ACC112 (cell line): ENCODE data around the gene PEX11A.
"Not testable (repeated sequence)": the region's sequence is repeated elsewhere in the genome, so short reads cannot be mapped to it uniquely, and the experiment has no call there.

Source experiments
- H2AFZ ChIP-seq: fragments of 200-600 bp; sonication (generic); one replicate; pipeline ENCODE4 v1.6.0; 2017; ENCODE audit warnings: antibody characterized with exemption, low read length; ENCODE audit not compliant: unreplicated experiment
- H3K27ac ChIP-seq: fragments of 200-600 bp; sonication (generic); 2 replicates; pipeline ENCODE4 v1.5.1; 2014; ENCODE audit warnings: low read depth, mild to moderate bottlenecking, antibody characterized with exemption, low read length, moderate library complexity
- H3K27me3 ChIP-seq: fragments of 200-600 bp; sonication (generic); 2 replicates; pipeline ENCODE4 v1.6.1; 2014; ENCODE audit warnings: mild to moderate bottlenecking, antibody characterized with exemption, low read length, moderate library complexity, mixed read lengths; ENCODE audit not compliant: insufficient read depth
- H3K36me3 ChIP-seq: fragments of 200-600 bp; sonication (generic); 2 replicates; pipeline ENCODE4 v1.6.1; 2016; ENCODE audit warnings: mild to moderate bottlenecking, antibody characterized with exemption, low read length, moderate library complexity, mixed read lengths; ENCODE audit not compliant: insufficient read depth
- H3K4me1 ChIP-seq: fragments of 200-600 bp; sonication (generic); one replicate; pipeline ENCODE4 v1.6.1; 2016; ENCODE audit warnings: low read length, mixed read lengths; ENCODE audit not compliant: insufficient read depth, unreplicated experiment, control insufficient read depth
- H3K4me3 ChIP-seq: fragments of 200-600 bp; sonication (generic); 2 replicates; pipeline ENCODE4 v1.5.1; 2014; ENCODE audit warnings: mild to moderate bottlenecking, low read depth, low read length
- H3K79me2 ChIP-seq: fragments of 200-600 bp; sonication (generic); one replicate; pipeline ENCODE4 v1.6.0; 2016; ENCODE audit warnings: low read length; ENCODE audit not compliant: control insufficient read depth, unreplicated experiment, insufficient read depth

Gene PEX11A

GRCh38 chr15:89707577-89707976 is 17.0 kb upstream of the PEX11A start:
- no peaks in the 10 kb centered on the region for H3K79me2 ChIP-seq
- no peak overlapping the region for H2AFZ ChIP-seq
- H3K36me3 ChIP-seq: no peaks in the 10 kb centered on the region
- H3K27ac ChIP-seq: no peak overlapping the region
- peaks cover 23% of the 10 kb centered on the region for H3K27me3 ChIP-seq
- no peaks in the 10 kb centered on the region for H3K4me1 ChIP-seq
- H3K4me3 ChIP-seq: no peak overlapping the region

- H3K27ac ChIP-seq: no peak overlapping the region
- H3K4me3 ChIP-seq: no peak overlapping the region
- no peaks in the 10 kb centered on the region for H3K79me2 ChIP-seq
- H3K36me3 ChIP-seq: no peaks in the 10 kb centered on the region
- no peaks in the 10 kb centered on the region for H3K4me1 ChIP-seq
- H3K27me3 ChIP-seq: peaks cover 18% of the 10 kb centered on the region
- no peak overlapping the region for H2AFZ ChIP-seq
Measured at GRCh38 chr15:89704411-89704810, 13.9 kb upstream of the PEX11A start.

DNA sequence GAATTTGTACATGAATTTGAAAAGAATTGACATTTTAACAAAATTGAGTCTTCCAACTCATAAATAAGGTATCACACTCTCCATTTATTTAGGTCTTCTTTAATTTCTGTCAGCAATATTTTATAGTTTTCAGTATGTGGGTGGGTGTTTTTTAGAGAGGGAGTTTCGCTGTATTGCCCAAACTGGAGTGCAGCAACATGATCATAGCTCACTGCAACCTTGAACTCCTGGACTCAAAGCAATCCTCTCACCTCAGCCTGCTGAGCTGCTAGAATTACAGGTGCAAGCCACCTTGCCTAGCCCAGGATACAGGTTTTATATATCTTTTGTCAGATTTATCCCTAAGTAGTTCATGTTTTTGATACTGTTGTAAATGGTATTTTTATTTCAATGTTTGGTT is 4.6 kb upstream of the PEX11A start:
- Histone ChIP-seq H3K4me1 (no peaks in the 10 kb centered on the region), H2AFZ (no peak overlapping the region), H3K4me3 (no peak overlapping the region), H3K27ac (no peak overlapping the region), H3K79me2 (no peaks in the 10 kb centered on the region), H3K36me3 (no peaks in the 10 kb centered on the region), H3K27me3 (no peaks in the 10 kb centered on the region; the same call in 1 of the 2 replicates)

DNA sequence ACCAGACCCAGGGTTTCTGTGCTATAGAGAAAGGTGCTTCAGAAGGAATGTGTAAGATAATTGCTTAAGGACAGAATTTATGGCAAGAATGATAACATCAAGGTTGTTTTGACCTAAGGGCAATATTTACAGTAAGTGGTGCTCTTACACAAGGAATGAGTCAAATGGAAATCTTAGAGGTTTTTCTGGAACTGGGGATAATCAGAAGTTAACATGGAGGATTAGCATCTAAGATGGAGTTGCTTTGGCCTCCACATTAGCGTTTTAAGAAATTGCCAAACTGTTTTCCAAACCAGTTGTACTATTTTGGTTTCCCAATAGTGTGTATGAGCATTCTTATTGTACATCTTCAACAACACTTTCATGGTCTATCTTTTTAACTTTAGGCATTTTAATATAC is 3.1 kb upstream of the PEX11A start:
- Histone ChIP-seq H3K4me1 (no peaks in the 10 kb centered on the region), H3K27me3 (no peaks in the 10 kb centered on the region; the same call in 1 of the 2 replicates), H3K4me3 (no peak overlapping the region), H3K79me2 (no peaks in the 10 kb centered on the region), H2AFZ (no peak overlapping the region), H3K27ac (no peak overlapping the region), H3K36me3 (no peaks in the 10 kb centered on the region)

DNA sequence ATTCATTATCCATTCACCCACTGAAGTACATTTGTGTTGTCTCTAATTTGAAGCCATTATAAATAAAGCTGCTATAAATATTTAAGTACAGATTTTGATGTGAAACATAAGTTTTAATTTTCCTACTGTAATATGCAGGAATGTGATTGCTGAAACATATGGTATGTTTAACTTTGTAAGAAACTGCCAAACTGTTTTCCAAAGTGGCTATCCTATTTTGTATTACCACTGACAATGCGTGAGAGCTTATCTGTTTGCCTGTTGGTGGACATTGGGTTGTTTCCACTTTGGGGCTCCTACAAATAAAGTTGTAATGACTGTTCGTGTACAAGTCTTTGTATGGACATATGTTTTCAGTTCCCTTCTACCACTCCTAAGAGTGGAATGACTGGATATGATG is 2.5 kb upstream of the PEX11A start:
- H3K4me3 ChIP-seq: no peak overlapping the region
- H3K27ac ChIP-seq: no peak overlapping the region
- no peaks in the 10 kb centered on the region; the same call in 1 of the 2 replicates for H3K27me3 ChIP-seq
- H3K4me1 ChIP-seq: no peaks in the 10 kb centered on the region
- no peak overlapping the region for H2AFZ ChIP-seq
- H3K36me3 ChIP-seq: no peaks in the 10 kb centered on the region
- no peaks in the 10 kb centered on the region for H3K79me2 ChIP-seq

DNA sequence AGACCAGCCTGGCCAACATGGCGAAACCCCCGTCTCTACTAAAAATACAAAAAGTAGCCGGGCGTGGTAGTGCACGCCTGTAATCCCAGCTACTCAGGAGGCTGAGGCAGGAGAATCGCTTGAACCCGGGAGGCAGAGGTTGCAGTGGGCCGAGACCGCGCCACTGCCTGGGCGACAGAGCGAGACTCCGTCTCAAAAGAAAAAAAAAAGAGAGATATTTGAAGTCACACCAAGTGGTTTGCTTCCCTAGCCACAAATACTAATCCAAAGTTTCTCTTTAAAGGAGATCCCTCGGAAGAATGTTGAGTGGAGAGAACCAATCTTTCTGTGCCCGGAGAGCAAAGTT is 651 bp downstream of the PEX11A start:
- peak overlapping the region; percentile 98 for H2AFZ ChIP-seq
- H3K79me2 ChIP-seq, H3K4me1 ChIP-seq, H3K36me3 ChIP-seq, H3K27me3 ChIP-seq, H3K27ac ChIP-seq: not testable (repeated sequence)
- peak overlapping the region; percentile 91 for H3K4me3 ChIP-seq

DNA sequence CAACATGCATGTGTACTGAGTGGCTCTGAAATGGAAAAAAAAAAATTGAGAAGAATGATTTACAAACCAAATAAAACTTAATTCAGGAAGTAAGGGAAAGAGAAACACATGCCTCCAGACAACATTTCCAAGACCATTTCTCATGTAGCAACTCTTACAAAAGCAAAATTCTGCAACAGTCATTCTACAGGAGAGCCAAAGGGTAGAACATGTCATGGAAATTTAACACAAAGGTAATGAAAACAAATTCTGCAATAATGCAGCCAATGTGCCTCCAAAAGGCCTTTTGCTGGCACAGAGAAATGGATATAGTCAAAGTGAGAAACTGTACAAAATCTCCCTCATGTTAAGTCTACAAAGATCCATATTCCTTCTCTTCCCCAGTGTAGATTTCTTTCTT is 4.0 kb downstream of the PEX11A start:
- Histone ChIP-seq H3K4me3 (no peak overlapping the region), H2AFZ (no peak overlapping the region), H3K79me2 (no peaks in the 10 kb centered on the region), H3K27ac (no peak overlapping the region), H3K4me1 (no peaks in the 10 kb centered on the region), H3K27me3 (no peaks in the 10 kb centered on the region), H3K36me3 (no peaks in the 10 kb centered on the region)

- Histone ChIP-seq H3K4me1 (peaks cover 5% of the 10 kb centered on the region), H3K79me2 (no peaks in the 10 kb centered on the region), H3K27ac (no peak overlapping the region), H3K36me3 (no peaks in the 10 kb centered on the region), H3K4me3 (no peak overlapping the region), H3K27me3 (no peaks in the 10 kb centered on the region), H2AFZ (no peak overlapping the region)
Measured at GRCh38 chr15:89685995-89686394, 4.6 kb downstream of the PEX11A start.

- Histone ChIP-seq H3K4me1 (peaks cover 23% of the 10 kb centered on the region), H3K36me3 (no peaks in the 10 kb centered on the region), H3K4me3 (no peak overlapping the region; the same call in 1 of the 2 replicates), H3K27ac (no peak overlapping the region), H3K27me3 (no peaks in the 10 kb centered on the region), H2AFZ (no peak overlapping the region), H3K79me2 (no peaks in the 10 kb centered on the region)
Measured at GRCh38 chr15:89681146-89681545, 9.4 kb downstream of the PEX11A start.

DNA sequence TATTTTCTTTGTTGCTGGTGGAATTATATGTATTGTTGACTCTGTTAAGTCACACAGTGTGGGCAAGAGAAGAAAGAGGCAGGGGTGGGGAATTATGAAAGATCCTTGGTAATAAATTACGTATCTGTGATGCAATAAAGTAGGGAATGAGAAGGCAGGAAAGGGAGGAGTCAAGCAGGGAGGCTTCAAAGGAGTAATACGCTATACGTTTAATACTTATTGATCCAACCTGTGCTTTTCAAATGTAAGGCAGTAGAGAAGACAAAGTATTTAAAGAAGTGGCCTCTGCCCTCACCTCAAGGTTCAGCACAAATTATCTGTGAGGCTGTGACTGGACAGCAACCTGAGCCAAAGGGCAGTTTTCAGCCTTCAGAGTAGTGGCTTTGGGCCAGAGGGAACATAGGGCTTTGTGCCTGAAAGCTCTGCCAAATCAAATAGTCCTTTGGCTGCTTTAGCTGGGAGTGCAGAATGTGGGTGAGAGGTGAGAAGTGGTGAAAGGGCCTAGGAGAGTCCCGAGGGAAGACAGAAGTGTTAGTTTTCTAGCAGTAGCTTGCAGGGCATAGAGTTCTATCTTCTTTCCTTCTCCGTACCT is 10.2 kb downstream of the PEX11A start:
- no peak overlapping the region for H2AFZ ChIP-seq
- H3K4me1 ChIP-seq: peaks cover 23% of the 10 kb centered on the region
- H3K4me3 ChIP-seq: no peak overlapping the region; the same call in 1 of the 2 replicates
- no peaks in the 10 kb centered on the region for H3K79me2 ChIP-seq
- H3K36me3 ChIP-seq: no peaks in the 10 kb centered on the region
- H3K27ac ChIP-seq: peak overlapping the region; percentile 68
- H3K27me3 ChIP-seq: no peaks in the 10 kb centered on the region

DNA sequence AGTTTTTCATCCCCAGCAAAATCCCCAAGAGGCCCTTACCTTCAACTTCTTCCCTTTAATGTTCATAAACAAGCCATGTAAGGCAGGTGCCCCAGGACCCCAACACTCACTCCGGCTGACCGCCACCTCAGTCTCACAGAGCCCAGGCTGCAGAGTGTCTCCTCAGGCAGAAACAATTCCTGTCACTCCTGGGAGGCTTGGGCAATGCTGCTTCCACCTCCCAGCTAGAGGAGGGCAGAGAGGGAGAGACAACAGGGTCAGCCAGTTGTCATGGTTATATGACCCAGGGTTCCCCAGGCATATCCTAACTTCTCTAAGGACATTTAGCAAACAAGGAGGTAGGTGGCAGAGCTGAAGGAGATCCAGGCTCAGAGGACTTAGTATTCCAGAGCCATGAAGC is 11.3 kb downstream of the PEX11A start, which contains the start of gene PLIN1:
Gene PLIN1, minus strand, starts transcription at position 156 of the 400 bp plus-strand sequence. CDS start 1,878 bp downstream, outside the sequence.
- no peak within 1 kb of the TSS for H2AFZ ChIP-seq
- no peaks in the 10 kb centered on the region for H3K79me2 ChIP-seq
- H3K27ac ChIP-seq: peak within 1 kb of the TSS; percentile 68
- H3K4me1 ChIP-seq: peaks cover 23% of the 10 kb centered on the region
- H3K27me3 ChIP-seq: no peaks in the 10 kb centered on the region
- H3K4me3 ChIP-seq: no peak within 1 kb of the TSS
- H3K36me3 ChIP-seq: no peaks in the 10 kb centered on the region
